Esophagus squamous epithelium (tissue), 4 donors: ENCODE data around the gene SHMT2.

Source experiments
- POLR2A ChIP-seq, 4 donors: fragments of 450-650 bp; IDR thresholded peaks; one replicate each; pipeline ENCODE4 v1.6.1; 2017; ENCODE audit warnings: antibody characterized with exemption in 4 of 4, mild to moderate bottlenecking in 4 of 4, moderate library complexity in 3 of 4
- TF ChIP-seq, protein P1 (sequence below), 6 experiments: fragments of 450-650 bp in 4 of 6; fragments of 200-600 bp in 2 of 6; sonication (generic) in 2 of 6; IDR thresholded peaks; one replicate each; pipeline ENCODE4 v1.5.1; 2016 to 2019; ENCODE audit warnings: antibody characterized with exemption in 6 of 6, mild to moderate bottlenecking in 4 of 6, moderate library complexity in 4 of 6

GRCh38 chr12:57258977-57259970, 29.8 kb downstream of the SHMT2 start:
- TF ChIP-seq, protein P1, sequence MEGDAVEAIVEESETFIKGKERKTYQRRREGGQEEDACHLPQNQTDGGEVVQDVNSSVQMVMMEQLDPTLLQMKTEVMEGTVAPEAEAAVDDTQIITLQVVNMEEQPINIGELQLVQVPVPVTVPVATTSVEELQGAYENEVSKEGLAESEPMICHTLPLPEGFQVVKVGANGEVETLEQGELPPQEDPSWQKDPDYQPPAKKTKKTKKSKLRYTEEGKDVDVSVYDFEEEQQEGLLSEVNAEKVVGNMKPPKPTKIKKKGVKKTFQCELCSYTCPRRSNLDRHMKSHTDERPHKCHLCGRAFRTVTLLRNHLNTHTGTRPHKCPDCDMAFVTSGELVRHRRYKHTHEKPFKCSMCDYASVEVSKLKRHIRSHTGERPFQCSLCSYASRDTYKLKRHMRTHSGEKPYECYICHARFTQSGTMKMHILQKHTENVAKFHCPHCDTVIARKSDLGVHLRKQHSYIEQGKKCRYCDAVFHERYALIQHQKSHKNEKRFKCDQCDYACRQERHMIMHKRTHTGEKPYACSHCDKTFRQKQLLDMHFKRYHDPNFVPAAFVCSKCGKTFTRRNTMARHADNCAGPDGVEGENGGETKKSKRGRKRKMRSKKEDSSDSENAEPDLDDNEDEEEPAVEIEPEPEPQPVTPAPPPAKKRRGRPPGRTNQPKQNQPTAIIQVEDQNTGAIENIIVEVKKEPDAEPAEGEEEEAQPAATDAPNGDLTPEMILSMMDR (IDR thresholded peaks at IDR 0.05): no peak
- no peak for TF ChIP-seq POLR2A (IDR thresholded peaks at IDR 0.05)
